Measurements from ENCODE around the gene CDX2. TPM values are rescaled to one million over a fixed set of nuclear protein-coding genes. Genes with fewer than 3 reads are reported as not detected.

Gene CDX2
- total RNA-seq, 1 experiment from 2014 or later = 5.1 TPM

GRCh38 chr13:27918918-27919658 lies 50.0 kb downstream of the CDX2 start:
- ChIA-PET POLR2A (interaction anchor here (0.6 kb wide), 1 partner anchor 264 kb away, joined by 3 read pairs; no protein-coding TSS in a partner anchor), CTCF (no interaction called here)
- in situ Hi-C loops (cut with HindIII; ENCODE audit: low pct_unique_long_range_greater_than_20kb, low sequenced_read_pairs) = no loop called here
- TF ChIP-seq SIN3A (IDR thresholded peaks at IDR 0.05; ENCODE audit: borderline replicate concordance, insufficient read depth, low read depth, low read length) (no peak), POLR2AphosphoS5 (IDR thresholded peaks at IDR 0.05; ENCODE audit: low read depth, low read length) (no peak), TCF7L2 (IDR thresholded peaks at IDR 0.05; ENCODE audit: low read depth, low read length) (no peak), CTCF (IDR thresholded peaks at IDR 0.05) (no peak)
- Histone ChIP-seq H3K4me3 (ENCODE audit: low read depth in 2 of 2, low read length in 2 of 2) (peak overlapping the region; percentile 55 to 68; a peak in 3 of 4 replicates), H3K27me3 (ENCODE audit: control insufficient read depth, insufficient read depth, low read length) (no peaks in the 10 kb centered on the region), H3K27ac (ENCODE audit: low read length) (peak overlapping the region; percentile 86), H3K9me3 (ENCODE audit: control insufficient read depth, insufficient read depth, low read depth, low read length) (no peaks in the 10 kb centered on the region), H3K4me1 (ENCODE audit: control insufficient read depth, insufficient read depth, low read length) (peaks cover 3% of the 10 kb centered on the region; the same call in 1 of the 2 replicates), H3K36me3 (ENCODE audit: control insufficient read depth, insufficient read depth, low read length) (no peaks in the 10 kb centered on the region)
- ATAC-seq (no peak), DNase-seq (ENCODE audit: low read depth, low spot score) (no peak)
- intact Hi-C loops (cut with micrococcal nuclease; ENCODE audit: unreplicated experiment) = no loop called here
- no TSS peak for BruUV-seq (replicated peaks)

- no peak for DNase-seq (ENCODE audit: low read depth, low spot score)
- H3K36me3 ChIP-seq (ENCODE audit: control insufficient read depth, insufficient read depth, low read length) = no peaks in the 10 kb centered on the region
- H3K9me3 ChIP-seq (ENCODE audit: control insufficient read depth, insufficient read depth, low read depth, low read length) = no peaks in the 10 kb centered on the region
- peaks cover 3% of the 10 kb centered on the region; the same call in 1 of the 2 replicates for H3K4me1 ChIP-seq (ENCODE audit: control insufficient read depth, insufficient read depth, low read length)
- TF ChIP-seq REST (IDR thresholded peaks at IDR 0.05; ENCODE audit: insufficient read depth in 1 of 2, low read depth in 2 of 2, low read length in 1 of 2) = no peak
- TF ChIP-seq SIN3A (IDR thresholded peaks at IDR 0.05; ENCODE audit: borderline replicate concordance, insufficient read depth, low read depth, low read length) = no peak
- no peak for TF ChIP-seq POLR2AphosphoS5 (IDR thresholded peaks at IDR 0.05; ENCODE audit: low read depth, low read length)
- TF ChIP-seq CTCF (IDR thresholded peaks at IDR 0.05) = no peak
- no peak for TF ChIP-seq TCF7L2 (IDR thresholded peaks at IDR 0.05; ENCODE audit: low read depth, low read length)
- in situ Hi-C loops (cut with HindIII; ENCODE audit: low pct_unique_long_range_greater_than_20kb, low sequenced_read_pairs) = no loop called here
- H3K27me3 ChIP-seq (ENCODE audit: control insufficient read depth, insufficient read depth, low read length) = no peaks in the 10 kb centered on the region
- BruUV-seq (replicated peaks) = no TSS peak
- CTCF ChIA-PET = no interaction called here
- H3K4me3 ChIP-seq (ENCODE audit: low read depth in 2 of 2, low read length in 2 of 2) = peak overlapping the region; percentile 35 to 57
- peak overlapping the region; percentile 86 for H3K27ac ChIP-seq (ENCODE audit: low read length)
- ATAC-seq = no peak
- POLR2A ChIA-PET = no interaction called here
- intact Hi-C loops (cut with micrococcal nuclease; ENCODE audit: unreplicated experiment) = no loop called here
Measured at GRCh38 chr13:27918041-27918917, 50.8 kb downstream of the CDX2 start.
